Neuron (in vitro differentiated cells): ENCODE results near the gene OTOGL.
"Not testable (repeated sequence)": the region's sequence is repeated elsewhere in the genome, so short reads cannot be mapped to it uniquely, and the experiment has no call there.

ENCODE experiments used
- H2AFZ ChIP-seq: one replicate; pipeline ENCODE4 v1.6.1; 2013; ENCODE audit warnings: low read depth, mild to moderate bottlenecking, inconsistent platforms, low read length, moderate library complexity
- H3K27me3 ChIP-seq: one replicate; pipeline ENCODE4 v1.6.1; 2013; ENCODE audit warnings: low read length; ENCODE audit not compliant: insufficient read depth
- H3K36me3 ChIP-seq: one replicate; pipeline ENCODE4 v1.6.1; 2013; ENCODE audit warnings: low read length; ENCODE audit not compliant: insufficient read depth
- H3K4me1 ChIP-seq: one replicate; pipeline ENCODE4 v1.6.1; 2013; ENCODE audit warnings: low read length; ENCODE audit not compliant: insufficient read depth
- H3K4me3 ChIP-seq: 2 replicates; pipeline ENCODE4 v1.5.1; 2013; ENCODE audit warnings: mild to moderate bottlenecking, low read length, moderate library complexity
- H3K9me3 ChIP-seq: one replicate; pipeline ENCODE4 v1.6.1; 2013; ENCODE audit warnings: low read length

The OTOGL gene

GRCh38 chr12:80226576-80226975, 127.2 kb downstream of the OTOGL start:
- Histone ChIP-seq H3K9me3 (no peaks in the 10 kb centered on the region), H3K36me3 (no peaks in the 10 kb centered on the region), H2AFZ (no peak overlapping the region), H3K4me1 (peaks cover 25% of the 10 kb centered on the region), H3K4me3 (no peak overlapping the region), H3K27me3 (no peaks in the 10 kb centered on the region)

GRCh38 chr12:80227904-80228303, 128.6 kb downstream of the OTOGL start:
- H3K9me3 ChIP-seq, H3K4me3 ChIP-seq, H3K27me3 ChIP-seq, H2AFZ ChIP-seq, H3K36me3 ChIP-seq: not testable (repeated sequence)
- H3K4me1 ChIP-seq = peaks cover 30% of the 10 kb centered on the region

- Histone ChIP-seq H3K4me3 (no peak overlapping the region), H3K27me3 (no peaks in the 10 kb centered on the region), H3K9me3 (no peaks in the 10 kb centered on the region), H3K36me3 (no peaks in the 10 kb centered on the region), H3K4me1 (peaks cover 31% of the 10 kb centered on the region), H2AFZ (no peak overlapping the region)
Measured at GRCh38 chr12:80230068-80230467, 130.7 kb downstream of the OTOGL start.

- Histone ChIP-seq H3K4me1 (peaks cover 29% of the 10 kb centered on the region), H3K9me3 (no peaks in the 10 kb centered on the region), H3K27me3 (no peaks in the 10 kb centered on the region), H3K36me3 (no peaks in the 10 kb centered on the region), H3K4me3 (no peak overlapping the region), H2AFZ (peak overlapping the region; percentile 40)
Measured at GRCh38 chr12:80232837-80233236, 133.5 kb downstream of the OTOGL start.

GRCh38 chr12:80233926-80234325, 134.6 kb downstream of the OTOGL start:
- no peak overlapping the region for H3K4me3 ChIP-seq
- no peaks in the 10 kb centered on the region for H3K9me3 ChIP-seq
- no peaks in the 10 kb centered on the region for H3K36me3 ChIP-seq
- no peak overlapping the region for H2AFZ ChIP-seq
- H3K27me3 ChIP-seq = no peaks in the 10 kb centered on the region
- H3K4me1 ChIP-seq = peaks cover 26% of the 10 kb centered on the region

- Histone ChIP-seq H3K4me3 (no peak overlapping the region), H2AFZ (no peak overlapping the region), H3K9me3 (no peaks in the 10 kb centered on the region), H3K36me3 (no peaks in the 10 kb centered on the region), H3K4me1 (peaks cover 19% of the 10 kb centered on the region), H3K27me3 (no peaks in the 10 kb centered on the region)
Measured at GRCh38 chr12:80234667-80235066, 135.3 kb downstream of the OTOGL start.

- Histone ChIP-seq H3K4me1 (peaks cover 7% of the 10 kb centered on the region), H3K4me3 (no peak overlapping the region), H3K9me3 (no peaks in the 10 kb centered on the region), H2AFZ (no peak overlapping the region), H3K27me3 (no peaks in the 10 kb centered on the region), H3K36me3 (no peaks in the 10 kb centered on the region)
Measured at GRCh38 chr12:80235944-80236343, 136.6 kb downstream of the OTOGL start.

GRCh38 chr12:80239867-80240266, 140.5 kb downstream of the OTOGL start:
- H3K36me3 ChIP-seq = no peaks in the 10 kb centered on the region
- H3K9me3 ChIP-seq = no peaks in the 10 kb centered on the region
- H3K4me3 ChIP-seq = no peak overlapping the region
- no peaks in the 10 kb centered on the region for H3K27me3 ChIP-seq
- no peak overlapping the region for H2AFZ ChIP-seq
- no peaks in the 10 kb centered on the region for H3K4me1 ChIP-seq

- Histone ChIP-seq H3K9me3 (no peaks in the 10 kb centered on the region), H3K4me1 (no peaks in the 10 kb centered on the region), H2AFZ (no peak overlapping the region), H3K4me3 (no peak overlapping the region), H3K27me3 (no peaks in the 10 kb centered on the region), H3K36me3 (no peaks in the 10 kb centered on the region)
Measured at GRCh38 chr12:80241576-80242273, 142.4 kb downstream of the OTOGL start.

GRCh38 chr12:80242321-80242720, 143.0 kb downstream of the OTOGL start:
- Histone ChIP-seq H3K4me3 (no peak overlapping the region), H2AFZ (no peak overlapping the region), H3K27me3 (no peaks in the 10 kb centered on the region), H3K4me1 (no peaks in the 10 kb centered on the region), H3K36me3 (no peaks in the 10 kb centered on the region), H3K9me3 (no peaks in the 10 kb centered on the region)

- H3K4me1 ChIP-seq, H3K4me3 ChIP-seq, H3K27me3 ChIP-seq, H3K9me3 ChIP-seq, H2AFZ ChIP-seq, H3K36me3 ChIP-seq: not testable (repeated sequence)
Measured at GRCh38 chr12:80249581-80249980, 150.2 kb downstream of the OTOGL start.

GRCh38 chr12:80257920-80258319, 158.6 kb downstream of the OTOGL start:
- Histone ChIP-seq H3K9me3 (peaks cover 2% of the 10 kb centered on the region), H3K4me3 (no peak overlapping the region), H3K27me3 (no peaks in the 10 kb centered on the region), H2AFZ (no peak overlapping the region), H3K36me3 (no peaks in the 10 kb centered on the region), H3K4me1 (peaks cover 6% of the 10 kb centered on the region)

- Histone ChIP-seq H2AFZ (no peak overlapping the region), H3K4me3 (no peak overlapping the region), H3K27me3 (no peaks in the 10 kb centered on the region), H3K9me3 (peaks cover 2% of the 10 kb centered on the region), H3K4me1 (peaks cover 10% of the 10 kb centered on the region), H3K36me3 (no peaks in the 10 kb centered on the region)
Measured at GRCh38 chr12:80260269-80260668, 160.9 kb downstream of the OTOGL start.

- Histone ChIP-seq H3K4me3 (no peak overlapping the region), H3K9me3 (peaks cover 2% of the 10 kb centered on the region)
Measured at GRCh38 chr12:80261403-80261802, 162.1 kb downstream of the OTOGL start.

More at GRCh38 chr12:80261403-80261802, 162.1 kb downstream of the OTOGL start:
- Histone ChIP-seq H3K27me3 (no peaks in the 10 kb centered on the region), H3K36me3 (no peaks in the 10 kb centered on the region), H3K4me1 (peaks cover 10% of the 10 kb centered on the region), H2AFZ (no peak overlapping the region)
